GM10266 (cell line): ENCODE results near the gene TOR1B.
"Not testable (repeated sequence)": the region's sequence is repeated elsewhere in the genome, so short reads cannot be mapped to it uniquely, and the experiment has no call there.

ENCODE experiments used
- DNase-seq: peaks from one replicate; pipeline ENCODE4 v3.0.0; 2012; ENCODE audit errors: extremely low spot score
- CTCF ChIP-seq: IDR thresholded peaks from 2 replicates; pipeline ENCODE4 v1.5.1; 2012; ENCODE audit warnings: mild to moderate bottlenecking, low read depth; ENCODE audit not compliant: control insufficient read depth, insufficient read depth; ENCODE audit errors: missing control alignments

Gene TOR1B, protein sequence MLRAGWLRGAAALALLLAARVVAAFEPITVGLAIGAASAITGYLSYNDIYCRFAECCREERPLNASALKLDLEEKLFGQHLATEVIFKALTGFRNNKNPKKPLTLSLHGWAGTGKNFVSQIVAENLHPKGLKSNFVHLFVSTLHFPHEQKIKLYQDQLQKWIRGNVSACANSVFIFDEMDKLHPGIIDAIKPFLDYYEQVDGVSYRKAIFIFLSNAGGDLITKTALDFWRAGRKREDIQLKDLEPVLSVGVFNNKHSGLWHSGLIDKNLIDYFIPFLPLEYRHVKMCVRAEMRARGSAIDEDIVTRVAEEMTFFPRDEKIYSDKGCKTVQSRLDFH

DNA sequence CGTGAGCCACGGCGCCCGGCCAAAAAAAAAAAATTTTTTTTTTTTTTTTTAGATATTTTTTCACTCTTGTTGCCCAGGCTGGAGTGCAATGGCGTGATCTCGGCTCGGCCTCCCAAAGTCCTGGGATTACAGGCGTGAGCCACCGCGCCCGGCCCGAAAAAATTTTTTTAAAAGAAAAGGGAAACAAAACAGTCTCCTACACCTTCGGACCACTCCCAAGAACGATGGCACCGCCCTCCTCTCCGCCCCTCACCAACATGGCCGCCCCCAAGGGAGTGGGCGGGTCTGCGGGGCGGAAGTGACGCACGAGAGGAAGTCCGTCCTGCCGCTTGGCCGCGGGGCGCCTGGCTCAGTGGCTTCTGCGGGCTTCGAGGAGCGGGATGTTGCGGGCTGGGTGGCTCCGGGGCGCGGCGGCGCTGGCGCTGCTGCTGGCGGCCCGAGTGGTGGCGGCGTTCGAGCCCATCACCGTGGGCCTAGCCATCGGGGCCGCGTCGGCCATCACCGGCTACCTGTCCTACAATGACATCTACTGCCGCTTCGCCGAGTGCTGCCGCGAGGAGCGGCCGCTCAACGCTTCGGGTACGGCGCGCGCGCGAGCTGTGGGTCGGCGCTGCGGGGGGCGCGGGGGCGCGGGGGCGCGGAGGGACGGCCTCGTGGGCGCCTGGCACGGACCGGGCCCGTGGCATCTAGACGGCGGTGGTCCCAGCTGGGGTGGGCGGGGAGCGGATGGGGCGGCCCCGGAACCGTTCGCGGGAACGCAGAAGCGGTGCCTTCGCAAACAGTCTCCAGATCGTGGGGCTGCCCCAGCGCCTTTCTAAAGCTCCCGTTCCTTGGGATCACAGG, at the start of gene TOR1B:
TSS of gene TOR1B (plus strand) at position 352 of the 843 bp plus-strand sequence. CDS start at position 381, 29 bp downstream.
- DNase-seq = peak; percentile 94
- TF ChIP-seq CTCF = no peak

DNA sequence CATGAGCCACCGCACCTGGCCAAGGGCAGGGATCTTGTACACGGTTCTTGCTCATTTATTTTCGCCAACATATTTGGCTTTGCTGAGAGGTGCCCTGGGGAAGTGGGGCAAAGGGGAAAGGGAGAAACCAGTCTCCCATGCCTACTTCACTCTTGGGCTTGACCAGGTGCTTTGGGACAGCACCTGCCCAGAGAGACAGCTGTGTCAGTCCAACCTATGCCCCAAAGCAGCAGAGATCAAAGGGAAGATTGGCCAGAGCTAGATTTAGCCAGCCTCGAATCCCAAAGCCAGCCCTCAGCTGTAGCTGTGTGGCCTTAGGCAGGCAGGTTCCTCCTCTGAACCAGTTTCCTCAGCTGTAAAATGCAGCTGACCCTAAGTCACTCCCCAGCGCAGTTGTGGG, 47.8 kb upstream of the TOR1B start:
- DNase-seq = no peak
- TF ChIP-seq CTCF = no peak

GRCh38 chr9:129756191-129756590, 46.8 kb upstream of the TOR1B start:
- no peak for DNase-seq
- TF ChIP-seq CTCF = no peak

DNA sequence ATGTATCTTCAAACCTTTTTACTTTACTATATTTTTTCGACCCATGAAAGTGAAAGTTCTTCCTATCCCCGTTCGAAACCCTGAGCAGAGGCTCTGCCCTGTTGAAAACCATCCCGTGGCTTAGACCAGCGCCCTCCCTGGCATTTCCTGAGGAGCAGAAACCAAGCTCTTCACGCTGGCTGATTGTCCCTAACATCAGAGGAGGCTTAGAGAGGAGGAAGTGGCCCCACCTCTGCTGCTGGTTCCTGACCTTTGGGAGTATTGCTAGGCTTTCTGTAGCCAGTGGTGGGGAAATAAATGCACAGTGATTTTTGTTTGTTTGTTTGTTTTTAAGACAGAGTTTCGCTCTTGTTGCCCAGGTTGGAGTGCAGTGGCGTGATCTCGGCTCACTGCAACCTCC, 45.9 kb upstream of the TOR1B start:
- TF ChIP-seq CTCF = no peak
- no peak for DNase-seq

DNA sequence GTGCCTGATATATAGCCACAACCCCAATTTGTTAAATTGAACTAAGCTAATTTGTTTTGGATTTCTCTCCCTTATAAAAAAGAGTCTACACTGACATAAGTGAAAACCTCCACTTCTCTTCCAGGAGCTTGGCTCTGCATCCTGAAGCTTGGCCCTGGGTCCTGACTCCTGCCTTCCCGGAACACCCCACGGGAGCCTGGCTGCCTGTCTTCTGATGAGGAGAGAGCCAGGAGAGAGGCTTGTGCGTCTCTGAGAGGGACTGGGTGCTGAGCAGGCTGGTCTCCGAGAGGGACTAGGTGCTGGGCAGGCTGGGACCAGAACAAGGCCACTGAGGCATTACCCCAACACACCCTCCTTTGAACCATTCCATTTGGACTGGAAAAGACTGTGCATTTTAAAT, 43.7 kb upstream of the TOR1B start:
- DNase-seq = no peak
- TF ChIP-seq CTCF = no peak

DNA sequence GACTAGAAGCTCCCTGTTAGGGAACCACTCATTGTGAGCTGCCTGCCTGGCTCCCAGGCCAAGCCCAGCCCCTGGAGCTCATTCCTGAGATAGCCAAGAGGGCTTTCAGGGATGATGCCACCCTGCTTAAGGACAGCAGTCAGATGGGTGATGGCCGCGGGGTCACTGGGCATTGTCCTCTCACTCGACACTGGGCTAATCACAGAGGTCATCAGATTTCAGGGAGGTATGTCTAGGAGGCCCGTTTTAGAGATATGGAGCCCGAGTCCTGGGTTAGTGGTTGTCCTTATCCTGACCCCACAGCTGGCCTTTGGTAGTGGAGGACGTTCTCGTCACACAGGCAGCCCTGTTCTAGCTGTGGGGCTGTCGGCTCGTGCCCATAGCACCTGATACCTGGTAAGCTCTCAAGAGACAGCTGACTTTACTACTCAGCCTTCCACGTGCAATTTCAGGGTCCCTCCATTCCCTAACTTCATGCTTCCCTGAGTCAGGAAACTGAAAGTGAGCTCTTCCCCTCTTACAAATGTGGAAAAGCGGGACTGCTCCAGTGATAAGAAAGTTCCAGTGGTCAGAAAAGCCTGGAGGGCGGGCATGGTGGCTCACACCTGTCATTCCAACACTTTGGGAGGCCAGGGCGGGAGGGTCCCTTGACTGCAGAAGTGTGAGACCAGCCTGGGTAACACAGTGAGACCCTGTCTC, 43.0 kb upstream of the TOR1B start:
- no peak for TF ChIP-seq CTCF
- no peak for DNase-seq

- not testable (repeated sequence) for DNase-seq
These were observed 42.2 kb upstream of the TOR1B start for GRCh38 chr9:129760784-129761183.
